NCI-H187 treated with DMSO at 0.1 percent for 48 hours (cell line): ENCODE measurements around the gene LGI1.

Source experiments
- DNase-seq: peaks from one replicate; lab custom pipeline; 2025; lab: John Stamatoyannopoulos, UW

LGI1 gene

DNA sequence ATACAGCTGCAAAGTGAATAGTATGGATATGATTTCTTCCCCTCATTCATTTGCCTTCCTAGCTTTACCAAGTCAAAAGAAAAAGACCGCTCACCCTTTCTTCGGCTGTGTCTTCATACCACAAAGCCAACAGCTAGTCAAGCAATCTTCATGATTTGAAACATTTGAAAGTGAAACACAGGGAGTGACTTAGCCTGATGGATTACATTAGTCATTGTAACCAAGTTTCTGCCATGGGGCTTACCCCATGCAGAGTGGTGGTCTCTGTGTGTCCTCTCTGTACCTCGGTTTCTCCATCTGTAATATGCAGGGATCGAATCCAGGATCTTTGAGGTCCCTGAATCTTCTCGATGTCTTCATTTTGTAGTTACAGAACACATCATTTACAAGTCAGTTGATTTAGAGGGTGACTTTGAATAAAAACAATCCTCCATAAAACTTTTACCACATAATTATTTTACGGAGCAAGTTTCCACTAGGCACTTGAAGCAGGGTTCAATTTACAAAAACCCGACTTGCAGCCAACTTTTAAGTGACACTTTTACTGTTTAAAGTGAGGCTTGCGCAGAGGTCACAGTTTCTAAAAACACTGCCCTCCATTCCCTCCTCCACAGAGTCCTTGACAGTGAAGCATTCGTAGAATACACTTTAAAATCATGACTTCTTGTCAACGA lies 2.2 kb upstream of the LGI1 start:
- DNase-seq, result no peak

DNA sequence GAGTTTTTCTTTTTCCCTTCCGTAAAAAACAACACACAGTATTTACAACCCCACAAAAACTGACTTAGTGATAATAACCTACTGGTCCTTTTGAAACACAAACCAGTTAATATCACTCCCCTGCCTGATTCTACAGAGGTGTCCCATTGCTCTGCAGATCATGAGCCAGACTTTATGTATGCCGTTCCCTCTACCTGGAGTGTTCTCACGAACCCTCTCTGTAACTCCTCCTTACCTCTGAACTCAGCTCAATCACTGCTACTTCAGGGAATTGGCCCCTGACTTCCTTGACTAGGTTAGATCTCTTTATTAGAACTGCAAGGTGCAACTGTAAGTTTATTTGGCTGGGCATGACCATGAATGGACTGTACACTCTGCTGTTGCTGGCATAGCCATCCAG lies 1.6 kb upstream of the LGI1 start:
- no peak for DNase-seq

DNA sequence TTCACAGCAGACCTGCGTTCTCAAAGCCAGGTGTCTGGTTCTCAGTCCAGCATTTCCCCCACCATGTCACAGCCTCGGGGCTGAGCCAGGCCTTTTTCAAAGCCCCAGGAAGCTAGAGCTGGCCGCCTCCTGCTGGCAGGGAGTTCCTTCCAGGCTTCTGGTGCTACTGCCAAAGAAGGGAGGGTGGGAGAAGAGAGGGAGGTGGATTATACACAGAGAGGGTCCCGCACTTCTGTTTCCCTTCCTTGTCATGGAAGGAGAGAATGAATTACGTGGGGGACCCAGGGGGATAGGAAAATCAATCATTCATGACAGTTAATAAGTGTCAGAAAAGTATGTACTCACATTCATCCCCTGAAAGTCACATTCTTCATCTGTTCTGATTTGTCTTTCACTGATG lies 600 bp upstream of the LGI1 start:
- no peak for DNase-seq

DNA sequence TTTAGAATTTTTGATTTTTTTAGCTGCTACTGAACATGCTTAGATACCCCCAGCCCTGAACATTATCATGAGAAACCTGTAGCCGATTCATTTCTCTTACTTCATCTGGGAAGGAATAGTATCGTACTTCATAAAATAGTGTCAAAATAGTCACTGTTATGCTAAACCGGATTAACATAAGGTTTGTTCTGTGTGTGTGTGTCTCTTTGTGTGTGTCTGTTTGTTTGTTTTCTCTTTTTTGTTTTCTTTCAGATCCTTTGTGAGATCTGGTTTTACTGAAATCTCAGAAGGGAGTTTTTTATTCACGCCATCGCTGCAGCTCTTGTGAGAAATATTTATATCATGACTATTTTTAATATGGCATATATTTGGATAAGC lies 761 bp downstream of the LGI1 start:
- DNase-seq, result no peak

DNA sequence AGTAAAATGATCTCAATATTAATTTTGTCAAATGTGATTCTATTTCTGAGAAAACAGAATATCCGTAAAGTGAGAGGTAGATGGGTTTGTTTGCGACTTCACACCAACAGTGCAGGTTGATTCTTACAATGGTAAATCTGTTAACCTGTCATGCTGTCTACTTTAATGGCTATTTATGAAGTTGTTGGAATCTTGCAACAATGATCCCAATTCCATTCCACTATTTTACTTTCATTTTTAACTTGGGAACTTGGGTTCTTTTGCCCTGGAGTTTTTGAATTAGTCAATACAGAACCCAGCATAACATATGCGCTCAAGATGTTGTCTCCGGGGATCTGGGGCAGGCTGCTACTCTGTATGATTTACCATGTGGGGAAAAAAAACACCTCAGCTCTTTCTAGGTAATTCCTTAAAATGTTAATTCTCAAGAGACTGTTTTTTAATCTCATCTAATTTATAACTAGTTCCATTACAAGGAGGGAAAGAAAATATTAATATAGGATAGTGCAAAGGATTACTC lies 1.2 kb downstream of the LGI1 start:
- no peak for DNase-seq

DNA sequence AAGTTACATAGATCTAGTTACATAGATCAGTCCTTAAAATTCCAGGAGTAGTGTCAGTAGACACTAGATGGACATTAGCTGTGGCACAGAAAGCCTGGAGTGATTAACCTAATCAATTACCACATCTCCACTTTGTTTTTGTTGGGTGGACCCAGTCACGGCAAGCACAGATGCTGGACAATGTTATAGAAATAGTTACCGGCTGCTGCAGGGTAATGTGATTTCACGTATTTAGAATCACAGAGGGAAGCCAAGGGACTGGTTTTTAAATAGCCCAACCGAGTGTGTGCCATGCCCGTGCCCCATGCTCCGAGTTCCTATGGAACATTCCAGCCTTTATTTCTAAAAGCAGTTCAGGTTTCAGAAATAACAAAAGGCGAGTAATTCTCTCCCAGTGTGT lies 2.8 kb downstream of the LGI1 start:
- DNase-seq, result no peak

DNA sequence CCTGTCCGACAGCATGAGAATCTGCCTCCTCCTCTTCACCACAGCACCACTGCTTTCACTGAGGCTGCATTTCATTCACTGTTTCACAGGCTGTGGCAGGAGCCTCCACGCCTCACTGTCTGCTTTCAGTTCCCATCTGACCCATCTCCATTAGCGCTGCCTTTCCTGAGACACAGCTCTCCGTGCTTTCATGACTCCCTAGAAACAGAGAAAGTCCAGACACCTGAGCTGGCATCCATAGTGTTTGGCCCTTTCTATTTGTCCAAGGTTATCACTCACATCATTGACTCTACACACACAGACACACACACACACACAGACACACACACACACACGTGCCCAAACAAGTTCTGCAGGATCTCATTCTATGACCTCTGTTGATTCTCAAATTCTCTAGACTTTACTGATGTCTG lies 5.2 kb downstream of the LGI1 start:
- no peak for DNase-seq

DNA sequence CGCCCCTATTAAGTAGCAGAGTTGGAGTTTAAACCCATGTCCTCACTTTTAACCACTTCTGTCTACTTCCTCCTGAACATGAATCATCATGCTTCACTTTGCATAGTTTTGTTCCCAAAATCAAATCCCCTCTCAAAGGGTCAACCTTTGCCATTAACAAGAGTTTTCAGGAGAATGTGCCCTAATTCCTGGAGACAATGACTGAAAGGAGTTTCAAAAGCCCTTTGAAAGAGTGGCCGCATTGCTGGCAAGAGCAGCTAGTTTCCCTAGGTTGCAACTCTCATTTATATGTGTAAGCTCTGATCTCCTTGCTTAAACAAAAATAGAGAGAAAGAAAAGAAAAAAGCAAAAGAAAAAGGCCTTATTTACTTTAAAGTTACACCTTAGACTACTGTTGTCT lies 9.2 kb downstream of the LGI1 start:
- DNase-seq, result no peak

DNA sequence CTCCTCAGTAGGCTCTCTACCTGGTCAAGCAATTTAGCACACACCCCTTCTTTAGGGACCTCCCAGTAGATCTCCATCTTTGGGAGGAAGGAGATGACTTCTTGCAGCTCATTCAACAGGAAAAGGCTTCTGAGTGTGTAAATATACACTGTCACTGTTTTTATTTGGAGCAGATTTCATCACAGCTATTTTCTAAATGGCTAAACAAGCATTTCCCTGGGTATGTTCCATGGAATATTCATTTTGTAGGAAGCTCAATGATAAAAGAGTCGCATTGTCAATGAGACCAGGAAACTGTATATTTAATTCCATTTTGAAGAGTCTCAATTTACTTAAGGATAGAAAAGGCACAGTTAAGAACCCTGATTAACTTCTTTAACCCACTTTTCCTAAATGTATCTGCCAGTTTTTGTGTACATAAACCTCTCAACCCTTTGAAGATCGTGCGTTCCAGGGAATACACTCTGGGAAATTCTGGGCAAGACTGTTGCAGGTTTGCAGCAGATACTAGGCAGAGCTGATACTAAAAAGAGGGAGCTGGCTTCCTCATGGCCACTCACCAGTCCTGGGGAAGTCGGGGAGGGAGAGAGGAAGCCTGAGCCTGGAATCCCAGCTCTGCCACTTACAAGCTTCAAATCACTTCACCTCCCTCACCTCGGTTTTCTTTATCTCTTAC lies 10.1 kb downstream of the LGI1 start:
- no peak for DNase-seq

DNA sequence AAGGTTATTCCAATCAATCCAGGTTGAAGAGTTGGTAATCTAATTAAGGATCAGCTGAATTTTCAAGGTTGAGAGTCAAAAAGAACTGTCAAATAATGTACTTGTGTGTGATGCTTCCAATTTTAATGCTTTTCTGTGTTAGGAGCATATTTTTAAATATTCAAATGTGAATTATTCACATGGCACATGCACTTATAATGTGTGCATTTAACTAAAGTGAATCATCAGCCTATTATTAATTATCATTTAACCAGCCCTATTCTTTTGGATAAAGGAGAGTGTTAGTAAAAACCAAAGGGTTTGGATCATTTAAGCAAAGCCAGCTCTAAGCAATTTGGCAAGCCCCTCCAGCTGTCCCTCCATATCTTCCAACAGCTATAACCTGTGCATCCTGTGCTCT lies 11.2 kb downstream of the LGI1 start:
- no peak for DNase-seq

DNA sequence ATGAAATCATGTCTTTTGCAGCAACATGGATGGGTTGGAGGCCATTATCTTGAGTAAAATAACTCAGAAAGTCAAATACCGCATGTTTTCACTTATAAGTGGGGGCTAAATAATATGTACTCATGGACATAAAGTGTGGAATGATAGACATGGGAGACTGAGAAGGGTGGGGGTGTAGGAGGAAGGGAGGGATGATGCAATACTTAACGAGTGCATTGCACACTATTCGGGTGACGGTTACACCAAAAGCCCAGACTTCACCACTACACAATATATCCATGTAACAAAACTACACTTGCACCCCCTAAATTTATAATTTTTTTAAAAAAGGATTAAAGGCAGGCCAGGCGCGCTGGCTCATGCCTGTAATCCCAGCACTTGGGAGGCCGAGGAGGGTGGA lies 13.6 kb downstream of the LGI1 start:
- no peak for DNase-seq

DNA sequence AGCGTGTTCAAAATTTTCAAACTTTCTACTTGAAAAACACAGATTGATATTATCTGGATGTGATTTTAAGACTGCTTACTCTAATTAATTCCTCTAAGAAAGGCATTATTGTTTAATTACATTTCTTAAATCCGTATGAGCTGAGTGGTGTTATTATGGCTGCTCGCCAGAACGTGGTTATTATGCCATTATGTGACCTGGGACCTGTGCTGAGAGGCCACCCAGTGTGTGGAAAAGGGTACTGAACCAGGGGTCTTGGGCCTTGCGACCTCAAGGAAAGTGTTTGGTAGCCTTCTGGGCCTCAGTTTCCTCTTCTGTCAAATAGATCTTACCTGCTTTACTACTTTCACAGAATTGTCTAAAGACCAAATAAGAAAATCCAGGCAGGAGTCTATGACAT lies 15.4 kb downstream of the LGI1 start:
- DNase-seq, result no peak

DNA sequence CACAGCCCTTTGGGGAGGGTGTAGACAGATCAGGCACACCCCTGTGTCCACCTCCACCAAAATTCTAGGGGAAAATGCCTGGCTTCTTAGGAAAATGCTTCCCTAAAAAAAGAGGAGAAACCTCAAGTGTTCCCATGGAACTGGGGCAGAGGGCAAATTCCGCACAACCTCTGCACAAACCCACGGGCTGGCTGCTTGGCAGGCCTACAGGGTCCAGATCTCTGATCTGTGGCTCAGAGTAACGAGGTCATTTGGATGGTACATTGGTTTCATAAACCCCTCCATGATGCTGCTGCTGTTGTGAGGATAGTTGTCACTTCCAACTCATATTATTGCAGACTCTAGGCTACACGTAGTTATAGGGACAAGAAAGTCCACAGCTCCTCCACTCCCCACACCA lies 16.0 kb downstream of the LGI1 start:
- no peak for DNase-seq

DNA sequence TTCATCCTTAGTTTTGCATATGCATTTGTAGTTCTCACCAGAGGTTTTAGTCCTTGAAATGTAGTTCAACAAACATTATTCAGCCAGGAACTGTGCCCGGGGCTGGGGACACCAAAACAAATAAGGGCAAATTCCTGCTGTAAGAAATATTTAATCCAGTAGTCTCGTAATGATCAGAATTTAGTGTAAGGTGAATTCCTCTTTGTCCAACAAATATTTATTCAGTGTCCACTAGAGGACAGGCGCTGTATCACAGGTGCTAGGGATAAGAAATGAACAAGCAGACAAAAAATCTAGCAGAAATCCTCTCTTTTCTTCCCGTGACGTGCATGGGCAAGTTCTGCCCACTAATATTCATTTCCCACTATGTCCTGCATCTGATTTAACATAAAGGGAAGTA lies 17.6 kb downstream of the LGI1 start:
- DNase-seq, result no peak

DNA sequence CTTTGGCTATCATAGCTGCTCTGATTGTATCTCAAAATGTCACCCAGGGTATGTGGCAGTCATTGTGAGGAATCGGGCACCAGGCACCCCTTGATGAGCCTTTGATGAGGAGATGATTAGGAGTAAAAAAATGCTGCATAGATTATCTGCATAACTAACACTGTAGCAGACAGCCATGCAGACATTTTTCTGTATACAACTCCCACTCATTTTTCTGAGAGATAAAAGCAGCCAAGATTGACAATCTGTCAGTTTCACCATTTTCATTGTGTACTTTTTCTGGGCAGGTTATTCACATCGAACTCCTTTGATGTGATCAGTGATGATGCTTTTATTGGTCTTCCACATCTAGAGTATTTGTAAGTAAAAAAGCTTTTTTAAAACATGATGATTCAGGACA lies 19.4 kb downstream of the LGI1 start:
- no peak for DNase-seq

DNA sequence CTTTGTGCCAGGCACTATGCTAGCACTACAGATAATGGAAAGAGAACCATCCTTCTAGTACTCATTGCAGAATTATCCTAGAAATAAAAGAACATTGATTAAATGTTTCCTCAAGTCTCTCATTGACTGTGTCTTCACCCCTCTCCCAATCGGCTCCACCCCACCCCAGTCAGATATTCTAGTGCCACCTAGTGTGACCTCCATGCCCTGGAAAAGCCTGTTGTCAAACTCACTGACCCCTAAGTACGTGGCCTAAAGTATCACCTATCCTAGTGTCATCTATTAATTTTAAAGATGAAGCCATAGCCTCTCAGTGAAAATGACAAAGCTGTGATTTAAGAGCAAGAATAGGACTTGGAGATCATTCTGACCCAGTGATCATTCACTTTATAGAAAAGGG lies 26.3 kb downstream of the LGI1 start:
- no peak for DNase-seq

DNA sequence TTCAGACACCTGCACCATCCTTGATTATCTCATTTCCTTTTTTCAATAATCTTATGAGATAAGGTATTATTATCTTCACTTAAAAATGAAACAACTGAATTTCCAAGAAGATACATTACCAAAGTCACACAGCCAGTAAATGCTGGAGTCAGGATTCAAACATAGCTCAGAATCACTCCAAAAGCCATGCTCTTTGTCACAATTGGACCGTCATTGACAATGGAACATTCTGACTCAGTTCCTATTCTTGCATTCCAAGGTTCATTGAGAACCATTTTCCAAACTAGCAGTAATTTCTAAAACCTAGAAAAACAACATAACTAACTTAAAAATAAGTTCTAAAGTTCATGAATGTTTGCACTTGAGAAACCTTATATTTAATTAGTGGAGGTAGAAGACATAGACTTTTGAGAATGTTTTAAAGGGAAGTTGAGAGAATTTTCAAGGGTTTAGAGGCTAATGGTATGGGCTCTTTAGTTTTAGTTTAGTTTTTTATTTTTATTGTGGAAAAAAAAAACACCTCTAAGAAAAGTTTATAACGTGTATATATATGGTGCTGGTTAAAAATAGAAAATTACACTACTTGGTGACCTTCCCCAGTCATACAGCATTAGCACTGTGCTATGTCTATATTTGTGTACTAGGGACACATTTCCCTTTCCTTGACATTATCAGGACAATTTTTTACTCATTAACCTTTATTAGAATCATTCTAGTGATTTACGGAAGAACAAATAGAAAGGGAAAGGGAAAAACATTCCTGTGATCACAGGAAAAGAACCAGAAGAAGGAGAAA lies 30.9 kb downstream of the LGI1 start:
- DNase-seq, result no peak

DNA sequence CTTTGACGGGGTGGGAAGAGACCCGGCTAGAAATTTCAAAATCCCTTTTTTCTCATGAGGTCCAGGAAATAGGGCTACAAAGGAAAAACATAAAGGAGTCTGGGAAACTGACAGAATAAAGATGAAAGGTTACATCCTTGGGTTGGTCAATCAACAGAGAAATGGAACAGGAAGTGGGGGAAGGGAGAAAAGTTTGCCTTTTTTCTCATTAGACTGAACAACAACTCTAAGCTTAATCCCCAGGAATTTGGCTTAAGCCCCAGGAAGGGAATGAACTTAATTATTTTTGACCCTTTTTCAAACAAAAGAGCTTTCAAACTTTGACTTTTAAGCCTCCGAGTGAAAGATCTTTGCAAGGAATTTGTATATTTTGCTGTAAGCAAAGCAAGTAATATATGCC lies 32.7 kb downstream of the LGI1 start:
- DNase-seq, result no peak

DNA sequence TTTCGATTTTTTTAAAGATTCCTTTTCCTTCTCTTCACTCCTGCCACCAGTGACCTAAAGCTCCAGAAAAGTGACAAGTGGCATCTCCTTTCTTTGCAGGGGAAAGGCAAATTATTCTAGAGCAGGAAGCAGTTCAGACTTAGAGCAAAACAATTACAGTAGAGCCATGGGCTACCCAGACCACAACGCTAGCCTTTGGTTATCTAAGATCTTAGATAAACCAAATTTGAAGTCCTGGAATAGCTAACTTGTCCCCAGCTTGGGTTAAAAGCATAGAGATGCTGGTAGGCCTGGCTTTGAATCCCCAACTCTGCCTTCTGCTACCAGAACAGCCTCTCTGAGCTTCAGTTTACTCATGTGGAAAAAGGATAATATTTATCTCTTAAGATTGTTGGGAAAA lies 38.4 kb downstream of the LGI1 start:
- no peak for DNase-seq

DNA sequence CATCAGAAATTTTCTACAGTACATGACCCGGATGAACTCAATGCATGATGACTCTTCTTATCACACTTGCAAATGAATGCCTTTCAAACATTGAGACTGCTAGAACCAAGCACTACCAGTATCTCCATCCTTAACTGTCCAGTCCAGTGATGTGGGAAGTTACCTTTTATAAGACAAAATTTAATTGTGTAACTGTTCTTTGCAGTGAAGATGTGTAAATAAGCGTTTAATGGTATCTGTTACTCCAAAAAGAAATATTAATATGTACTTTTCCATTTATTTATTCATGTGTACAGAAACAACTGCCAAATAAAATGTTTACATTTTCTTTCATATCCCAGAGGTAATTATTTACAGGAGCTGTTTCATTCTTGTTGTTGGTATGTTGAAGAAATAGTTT lies 40.1 kb downstream of the LGI1 start:
- DNase-seq, result no peak

DNA sequence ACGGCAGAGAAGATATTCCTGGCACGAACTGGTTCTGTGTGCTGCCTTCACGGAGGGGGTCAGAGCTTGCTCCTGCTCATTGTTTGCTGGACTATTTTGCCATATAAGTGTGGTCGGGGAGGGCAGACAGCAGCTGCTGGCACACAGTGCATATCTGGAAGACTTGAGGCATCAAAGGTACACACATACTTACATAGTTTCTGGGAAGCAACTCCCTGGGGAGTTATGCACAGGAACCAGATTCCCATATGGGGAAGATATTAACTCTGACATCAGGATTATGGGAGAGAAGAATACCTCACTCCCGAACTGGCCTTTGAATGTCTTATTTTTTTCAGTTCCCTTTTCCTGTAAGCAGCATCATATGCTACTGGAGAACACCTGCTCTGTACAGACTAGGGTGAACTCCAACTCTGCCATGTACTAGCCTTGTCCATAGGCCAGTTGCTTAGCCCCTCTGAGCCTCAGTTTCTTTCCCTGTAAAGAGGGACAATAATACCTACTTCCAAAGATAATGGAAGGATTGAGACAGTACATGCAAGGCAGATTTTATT lies 41.5 kb downstream of the LGI1 start:
- DNase-seq, result no peak

DNA sequence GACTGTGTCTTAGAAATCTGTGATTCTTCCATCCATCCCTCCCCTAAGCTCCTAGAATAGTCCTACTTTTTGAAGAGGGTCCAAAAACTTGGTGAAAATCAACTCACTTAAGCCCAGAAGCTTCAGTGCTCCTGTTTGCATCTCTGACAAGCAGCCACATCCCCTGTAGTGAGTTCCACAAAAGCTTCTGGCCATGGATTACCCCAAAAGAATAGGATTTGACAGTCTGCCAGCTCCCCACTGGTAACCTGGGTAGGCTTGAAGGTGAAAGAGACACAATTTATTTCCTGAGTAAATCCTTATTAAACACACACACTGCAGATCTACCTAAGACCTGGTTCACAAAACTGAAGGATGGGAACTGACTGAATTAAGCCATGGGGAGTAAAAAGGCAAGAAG lies 46.5 kb downstream of the LGI1 start:
- DNase-seq, result no peak

DNA sequence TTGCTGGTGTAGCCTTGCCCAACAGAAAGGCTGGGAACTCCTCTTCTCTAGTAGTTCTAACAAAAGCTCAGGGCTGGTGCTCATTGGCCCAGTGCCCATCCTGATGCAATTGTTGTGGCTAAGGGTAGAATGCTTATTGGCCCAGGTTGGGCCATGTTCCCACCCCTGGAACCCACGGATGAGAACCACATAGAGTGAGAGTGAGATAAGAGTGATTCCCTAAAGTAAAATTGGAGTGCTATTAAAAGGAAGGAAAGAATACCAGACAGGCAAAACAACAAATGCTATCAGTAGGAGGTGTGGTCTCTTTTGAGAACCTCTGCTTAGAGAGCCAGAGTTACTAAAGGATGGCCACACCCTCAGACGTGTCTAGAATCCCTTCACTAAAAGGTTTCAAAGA lies 49.2 kb downstream of the LGI1 start:
- DNase-seq, result no peak
